Placental epithelial cell (primary cell): Measurements from ENCODE around the gene AP4M1. TPM values are rescaled to one million over a fixed set of nuclear protein-coding genes. Genes with fewer than 3 reads are reported as not detected.

ENCODE experiments used
- small RNA-seq: library from RNA; depleted of rRNA; stranded (forward); fragments of <200 nt; gene quantifications from one replicate; pipeline ENCODE3, GENCODE V24; 2012
- total RNA-seq: library from RNA; depleted of rRNA; stranded (reverse); fragments of >200 nt; gene quantifications from 2 replicates; pipeline ENCODE4 v1.2.3, GENCODE V29; 2012

AP4M1 gene, protein sequence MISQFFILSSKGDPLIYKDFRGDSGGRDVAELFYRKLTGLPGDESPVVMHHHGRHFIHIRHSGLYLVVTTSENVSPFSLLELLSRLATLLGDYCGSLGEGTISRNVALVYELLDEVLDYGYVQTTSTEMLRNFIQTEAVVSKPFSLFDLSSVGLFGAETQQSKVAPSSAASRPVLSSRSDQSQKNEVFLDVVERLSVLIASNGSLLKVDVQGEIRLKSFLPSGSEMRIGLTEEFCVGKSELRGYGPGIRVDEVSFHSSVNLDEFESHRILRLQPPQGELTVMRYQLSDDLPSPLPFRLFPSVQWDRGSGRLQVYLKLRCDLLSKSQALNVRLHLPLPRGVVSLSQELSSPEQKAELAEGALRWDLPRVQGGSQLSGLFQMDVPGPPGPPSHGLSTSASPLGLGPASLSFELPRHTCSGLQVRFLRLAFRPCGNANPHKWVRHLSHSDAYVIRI
- 16.2 and 19.2 TPM in 2 replicates for total RNA-seq

DNA sequence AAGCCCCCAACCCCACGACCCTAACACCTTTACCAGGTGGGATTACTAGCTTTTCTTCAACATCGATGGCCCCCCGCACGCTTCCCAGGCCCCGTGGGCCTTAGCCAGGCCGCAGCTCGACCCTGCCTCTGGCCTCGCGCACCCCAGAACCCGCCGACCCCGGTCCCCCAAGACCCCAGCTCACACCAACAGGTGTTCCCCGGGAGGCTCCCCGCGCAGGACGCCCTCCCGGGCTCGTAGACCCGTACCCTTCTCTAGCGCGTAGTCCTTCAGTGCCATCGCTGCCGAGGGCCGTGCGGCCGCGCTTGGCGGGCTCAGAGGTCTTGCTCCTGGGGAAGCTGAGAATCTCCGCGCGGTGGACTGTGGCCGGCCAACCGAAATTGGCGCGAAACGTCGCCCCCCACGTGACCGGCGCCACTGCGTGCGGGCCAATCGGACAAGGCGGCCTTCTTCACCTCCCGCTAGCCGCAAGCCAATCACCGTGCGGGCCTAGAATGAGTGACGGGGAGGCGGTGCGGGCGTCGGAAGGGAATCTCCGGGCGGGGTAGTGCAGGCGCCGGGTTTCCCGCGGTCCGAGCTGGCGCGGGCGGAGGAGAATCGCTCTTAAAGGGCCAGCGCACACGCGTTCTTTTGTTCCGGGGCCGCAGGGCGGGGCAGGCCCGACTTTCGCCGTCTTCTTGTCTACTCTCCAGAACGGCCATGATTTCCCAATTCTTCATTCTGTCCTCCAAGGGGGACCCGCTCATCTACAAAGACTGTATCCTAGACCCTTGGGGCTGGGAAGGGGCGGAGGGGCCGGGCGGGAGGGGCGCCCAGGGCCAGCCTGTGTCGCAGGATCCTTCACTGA is at the start of gene AP4M1, which contains the start of gene MCM7:
TSS of gene AP4M1 (plus strand) at position 628 of the 847 bp plus-strand sequence. CDS start at position 700, 72 bp downstream.
TSS of gene MCM7 (minus strand) at position 382 of the 847 bp plus-strand sequence. CDS start at position 279, 103 bp downstream.

DNA sequence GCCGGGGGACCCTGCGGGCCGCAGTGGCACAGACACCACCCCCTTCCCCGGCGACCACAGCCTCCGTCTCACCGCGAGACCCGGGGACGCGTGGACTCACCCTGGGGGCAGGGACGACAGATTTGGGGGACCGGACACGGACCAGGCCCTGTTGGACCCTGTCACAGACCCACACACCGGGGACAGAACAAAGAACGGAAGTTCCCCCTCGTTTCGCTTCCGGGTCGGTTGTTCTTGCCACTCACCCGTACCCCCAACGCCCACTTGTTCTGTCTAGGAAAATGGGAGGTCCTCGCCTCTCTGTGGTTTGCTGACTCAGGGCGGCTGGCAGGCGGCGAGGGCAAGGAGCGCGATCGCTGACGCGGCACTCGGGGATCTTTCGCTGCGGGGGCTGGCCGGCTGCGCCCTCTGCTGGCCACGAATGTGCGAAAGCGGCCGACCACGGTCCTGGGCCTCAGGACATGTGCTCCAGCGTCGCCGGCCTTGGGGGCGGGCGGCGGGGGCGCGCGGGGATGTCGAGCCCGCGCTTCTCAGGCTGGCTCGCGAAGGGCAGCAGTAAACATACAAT is 19.8 kb upstream of the AP4M1 start, which contains the start of gene ZNF3:
TSS of gene ZNF3 (minus strand) at position 189 of the 568 bp plus-strand sequence. CDS start 4,366 bp downstream, outside the sequence.

DNA sequence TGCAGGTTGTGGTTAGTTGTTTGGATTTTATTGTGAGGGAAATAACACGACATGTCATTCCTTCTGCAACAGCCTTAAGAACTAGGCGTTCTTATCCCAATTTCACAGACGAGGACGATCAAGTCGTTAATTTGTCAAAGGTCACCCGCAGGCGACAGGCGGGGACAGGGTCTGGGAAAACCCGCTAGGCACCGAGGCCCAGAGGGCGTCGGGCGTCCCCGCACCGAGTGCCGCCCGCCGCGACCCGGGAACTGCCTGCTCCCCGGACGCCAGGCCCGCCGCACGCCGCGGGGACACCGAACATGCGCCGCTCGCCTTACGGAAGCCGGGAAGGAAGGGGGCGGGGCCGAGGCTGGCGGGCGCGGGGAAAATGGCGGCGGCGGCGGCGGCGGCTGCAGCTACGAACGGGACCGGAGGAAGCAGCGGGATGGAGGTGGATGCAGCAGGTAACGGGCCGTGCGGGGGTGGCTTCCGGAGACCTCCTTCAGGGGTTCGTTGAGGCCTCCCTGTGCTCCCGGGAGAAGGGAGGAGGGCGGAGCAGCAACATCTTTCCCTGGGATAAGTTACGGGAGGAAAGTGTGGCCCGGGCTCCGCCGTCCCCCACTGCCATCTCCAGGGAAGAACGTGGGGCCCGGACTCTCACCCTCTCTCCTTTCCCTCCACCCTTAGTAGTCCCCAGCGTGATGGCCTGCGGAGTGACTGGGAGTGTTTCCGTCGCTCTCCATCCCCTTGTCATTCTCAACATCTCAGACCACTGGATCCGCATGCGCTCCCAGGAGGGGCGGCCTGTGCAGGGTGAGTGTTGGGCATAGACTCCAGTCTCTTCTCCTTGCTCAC is 12.6 kb upstream of the AP4M1 start, which contains the start of gene COPS6:
TSS of gene COPS6 (plus strand) at position 349 of the 837 bp plus-strand sequence. CDS start at position 371, 22 bp downstream.

DNA sequence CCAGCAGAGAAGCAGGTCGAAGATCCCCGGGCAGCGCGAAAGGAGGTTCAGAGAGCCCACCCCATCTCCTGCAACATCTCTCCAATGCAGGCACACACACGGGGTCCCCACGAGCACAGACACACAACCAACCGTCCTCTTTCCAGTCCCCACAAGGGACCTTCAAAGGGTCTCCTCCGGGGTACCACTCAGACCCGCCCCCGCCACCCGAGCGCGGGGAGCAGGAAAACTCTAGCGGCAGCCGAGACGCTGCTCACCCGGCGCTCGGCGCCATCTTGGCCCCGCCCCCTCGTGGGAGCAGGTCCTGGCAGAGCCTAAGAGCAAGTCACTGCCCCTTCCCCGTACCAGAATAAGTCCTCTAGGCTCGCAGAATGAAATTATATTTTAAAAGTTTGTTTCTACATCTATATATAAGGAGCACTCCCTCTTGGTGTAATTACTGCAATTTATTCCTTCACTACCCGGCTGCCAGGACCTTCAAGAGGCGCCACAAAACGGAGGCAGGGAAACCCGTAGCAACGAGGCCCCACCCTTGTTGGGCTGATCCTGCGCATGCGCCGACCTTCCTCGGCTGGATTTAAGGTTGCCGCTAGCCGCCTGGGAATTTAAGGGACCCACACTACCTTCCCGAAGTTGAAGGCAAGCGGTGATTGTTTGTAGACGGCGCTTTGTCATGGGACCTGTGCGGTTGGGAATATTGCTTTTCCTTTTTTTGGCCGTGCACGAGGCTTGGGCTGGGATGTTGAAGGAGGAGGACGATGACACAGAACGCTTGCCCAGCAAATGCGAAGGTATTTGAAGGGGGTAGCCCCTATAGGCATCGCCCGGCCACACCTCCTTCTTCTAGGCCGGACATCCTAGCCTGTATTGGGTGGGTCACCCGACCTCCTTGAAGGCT is 17.9 kb downstream of the AP4M1 start, which contains the start of the genes CNPY4 and TAF6:
TSS of gene CNPY4 (plus strand) at position 563 of the 898 bp plus-strand sequence. CDS start at position 674, 111 bp downstream.
TSS of gene TAF6 (minus strand) at position 287 of the 898 bp plus-strand sequence. CDS start 5,149 bp downstream, outside the sequence.

DNA sequence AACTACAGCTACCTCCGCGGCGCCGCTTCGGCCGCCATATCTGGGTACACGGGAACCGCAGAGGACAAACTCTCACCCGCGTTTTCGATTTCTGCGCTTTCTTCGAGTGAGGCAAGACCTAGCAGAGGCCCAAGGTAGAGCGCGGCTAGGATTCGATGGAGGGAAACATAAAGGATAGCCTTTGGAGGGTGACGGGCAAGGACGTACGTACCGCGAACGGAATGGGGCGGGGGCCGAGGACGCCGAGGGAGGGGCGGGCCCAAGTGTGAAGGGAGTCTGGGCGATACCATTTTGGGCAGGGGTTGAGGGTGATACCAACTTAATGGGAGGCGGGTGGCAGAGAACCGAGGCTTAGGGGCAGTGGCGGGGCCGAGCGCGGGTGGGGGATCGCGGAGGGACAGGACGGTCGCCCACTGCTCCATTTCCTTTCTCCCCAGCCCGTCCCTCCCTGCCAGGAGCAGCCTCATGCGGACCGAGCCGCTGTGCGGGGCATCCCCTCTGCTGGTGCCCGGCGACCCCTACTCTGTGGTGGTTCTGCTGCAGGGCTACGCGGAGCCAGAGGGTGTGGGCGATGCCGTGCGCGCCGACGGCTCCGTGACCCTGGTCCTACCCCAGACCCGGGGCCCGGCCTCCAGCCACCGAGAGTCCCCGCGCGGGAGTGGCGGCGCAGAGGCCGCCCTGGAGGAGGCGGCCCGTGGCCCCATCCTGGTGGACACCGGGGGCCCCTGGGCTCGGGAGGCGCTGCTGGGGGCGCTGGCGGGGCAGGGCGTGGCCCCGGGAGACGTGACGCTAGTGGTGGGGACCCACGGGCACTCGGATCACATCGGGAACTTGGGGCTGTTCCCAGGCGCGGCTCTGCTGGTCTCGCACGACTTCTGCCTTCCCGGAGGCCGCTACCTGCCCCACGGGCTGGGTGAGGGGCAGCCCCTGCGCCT is 25.8 kb downstream of the AP4M1 start, which contains the start of gene MBLAC1:
TSS of gene MBLAC1 (plus strand) at position 37 of the 935 bp plus-strand sequence. CDS start at position 466, 429 bp downstream.

DNA sequence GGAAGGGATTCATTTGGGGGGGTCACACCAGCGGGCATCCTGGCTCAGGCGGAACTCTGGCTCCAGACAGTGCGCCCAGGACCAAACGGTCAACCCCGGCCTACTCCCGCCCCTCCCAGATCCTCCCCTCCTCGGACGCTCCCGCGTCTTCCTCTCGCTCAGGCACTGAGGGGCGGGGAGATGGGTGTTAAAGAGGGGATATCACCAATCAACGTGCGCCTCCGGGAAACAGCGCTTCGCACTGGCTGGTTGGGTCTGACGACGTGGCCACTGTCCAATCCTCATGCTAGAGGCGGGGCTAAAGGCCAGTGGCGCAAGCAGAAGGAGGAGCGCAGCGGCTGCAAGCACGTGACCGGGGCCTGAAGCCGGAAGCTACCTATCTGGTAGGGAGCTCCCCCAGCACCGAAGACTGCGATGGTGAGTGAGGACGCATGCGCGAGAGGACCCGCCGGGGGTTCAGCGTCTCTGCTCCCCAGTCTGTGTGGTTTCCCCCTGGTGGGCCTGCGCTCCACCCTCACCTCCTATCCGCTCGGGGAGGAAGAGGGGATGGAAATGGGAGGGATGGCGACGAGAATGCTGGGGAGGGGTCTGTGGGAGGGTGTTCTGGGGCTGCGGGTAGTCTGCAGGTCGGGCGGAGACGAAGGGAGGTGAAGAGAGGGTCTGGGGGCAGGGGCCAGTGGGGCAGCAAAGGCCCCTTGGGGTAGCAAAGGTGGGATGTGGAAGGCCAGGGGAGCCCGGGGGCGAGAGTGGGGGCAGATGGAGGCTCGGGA is 47.3 kb downstream of the AP4M1 start, which contains the start of gene LAMTOR4:
TSS of gene LAMTOR4 (plus strand) at position 360 of the 770 bp plus-strand sequence. CDS start at position 415, 55 bp downstream.

Small RNA genes within 50 kb of the gene (small RNA-seq; reads per million reads assigned to genes)
- gene MIR106B (5,082 reads per million, percentile 100 among the genes with 10 or more reads in this experiment), gene MIR25 (876 reads per million, percentile 99 among the genes with 10 or more reads in this experiment), gene MIR93 (4,707 reads per million, percentile 100 among the genes with 10 or more reads in this experiment)

Other genes starting within 250 kb of the AP4M1 start
- under 0.01 and 0.54 TPM in 2 replicates for gene OR2AE1, start 224.6 kb upstream of the AP4M1 start, total RNA-seq
- gene TRIM4, start 182.1 kb upstream of the AP4M1 start, total RNA-seq, result 27.3 and 45.9 TPM in 2 replicates
- gene GJC3, start 172.0 kb upstream of the AP4M1 start, total RNA-seq, result under 0.01 TPM in 1 of 2 replicates, not detected in the other
- not detected in 2 replicates for gene AZGP1, start 125.6 kb upstream of the AP4M1 start, total RNA-seq
- gene ZKSCAN1, start 86.0 kb upstream of the AP4M1 start, total RNA-seq, result 43.4 and 54.6 TPM in 2 replicates
- gene ZSCAN21, start 51.9 kb upstream of the AP4M1 start, total RNA-seq, result 8.0 and 8.6 TPM in 2 replicates
- gene ZNF3, start 19.9 kb upstream of the AP4M1 start, total RNA-seq, result 29.6 and 48.3 TPM in 2 replicates
- gene COPS6, start 12.7 kb upstream of the AP4M1 start, total RNA-seq, result 40.0 and 54.4 TPM in 2 replicates
- gene MCM7, start 246 bp upstream of the AP4M1 start, total RNA-seq, result 47.9 and 52.2 TPM in 2 replicates
- 24.7 and 45.3 TPM in 2 replicates for gene TAF6, start 17.7 kb downstream of the AP4M1 start, total RNA-seq
- 20.0 and 36.5 TPM in 2 replicates for gene CNPY4, start 18.0 kb downstream of the AP4M1 start, total RNA-seq
- gene MBLAC1, start 25.3 kb downstream of the AP4M1 start, total RNA-seq, result 0.87 and 2.0 TPM in 2 replicates
- 70.5 and 91.9 TPM in 2 replicates for gene LAMTOR4, start 47.3 kb downstream of the AP4M1 start, total RNA-seq
- gene TRAPPC14, start 57.1 kb downstream of the AP4M1 start, total RNA-seq, result 11.0 and 14.0 TPM in 2 replicates
- 1.2 and 2.6 TPM in 2 replicates for gene GAL3ST4, start 67.0 kb downstream of the AP4M1 start, total RNA-seq
- 2.7 and 3.1 TPM in 2 replicates for gene GPC2, start 75.7 kb downstream of the AP4M1 start, total RNA-seq
- 1.2 and 2.1 TPM in 2 replicates for gene STAG3, start 76.3 kb downstream of the AP4M1 start, total RNA-seq
- gene PVRIG, start 118.3 kb downstream of the AP4M1 start, total RNA-seq, result not detected in 2 replicates
- not detected in 2 replicates for gene SPDYE3, start 206.1 kb downstream of the AP4M1 start, total RNA-seq